ENCODE measurements around the gene COL21A1. TPM values are rescaled to one million over a fixed set of nuclear protein-coding genes. Genes with fewer than 3 reads are reported as not detected.

Gene COL21A1
- total RNA-seq, 1 donor from 2014 or later = 95.0 TPM

DNA sequence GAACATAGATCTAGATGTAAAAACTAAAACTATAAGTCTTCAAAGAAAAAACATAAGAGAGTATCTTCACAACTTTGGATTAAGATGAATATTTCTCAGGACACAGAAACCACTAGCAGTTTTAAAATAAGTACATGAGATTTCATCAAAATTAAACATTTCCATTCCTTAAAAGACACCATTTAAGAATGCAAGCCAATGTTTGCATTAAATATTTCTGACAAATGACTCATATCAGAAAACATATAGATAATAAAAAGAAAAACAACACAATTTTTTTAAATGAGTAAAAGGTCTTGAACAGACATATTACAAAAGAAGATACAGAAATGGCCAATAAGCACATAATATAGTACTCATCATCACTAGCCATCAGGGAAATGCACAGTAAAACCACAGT is 59.7 kb downstream of the COL21A1 start:
- DNase-seq = no peak

GRCh38 chr6:56176741-56177140 is 70.6 kb downstream of the COL21A1 start:
- DNase-seq = no peak

DNA sequence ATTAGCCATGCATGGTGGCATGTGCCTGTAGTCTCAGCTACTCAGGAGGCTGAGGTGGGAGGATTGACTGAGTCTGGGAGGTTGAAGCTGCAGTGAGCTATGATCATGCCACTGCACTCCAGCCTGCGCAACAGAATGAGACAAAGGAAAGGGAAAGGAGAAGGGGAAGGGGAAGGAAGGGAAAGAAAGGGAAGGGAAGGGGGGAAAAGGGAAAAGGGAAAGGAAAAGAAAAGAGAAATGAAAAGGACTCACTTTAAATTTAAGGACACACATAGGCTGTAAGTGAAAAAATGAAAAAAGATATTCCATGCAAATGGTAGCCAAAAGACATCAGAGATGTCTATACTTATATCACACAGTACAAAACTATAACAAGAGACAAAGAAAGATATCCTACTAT is 74.2 kb downstream of the COL21A1 start:
- DNase-seq = no peak

- no peak for DNase-seq
Observed at GRCh38 chr6:56172144-56172543, 75.2 kb downstream of the COL21A1 start.

- no peak for DNase-seq
Observed at GRCh38 chr6:56169366-56169765, 78.0 kb downstream of the COL21A1 start.

DNA sequence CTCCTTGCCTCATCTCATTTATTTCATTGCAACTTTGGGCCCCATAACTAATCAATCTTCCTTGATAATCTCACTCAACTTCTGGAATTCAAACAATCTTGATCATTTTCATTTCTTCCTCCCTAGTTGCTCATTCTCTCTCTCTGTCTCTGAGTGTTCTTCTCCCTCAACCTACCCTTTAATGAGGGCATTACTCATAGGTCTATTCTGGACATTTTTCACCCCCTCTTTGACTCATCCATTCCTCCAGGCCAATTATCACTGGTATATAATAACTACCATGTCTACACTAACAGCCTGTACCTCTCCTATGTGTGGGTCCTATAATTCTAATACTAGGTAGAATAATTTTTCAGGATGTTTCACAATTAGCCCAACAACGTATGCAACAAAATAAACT is 78.8 kb downstream of the COL21A1 start:
- DNase-seq = no peak

DNA sequence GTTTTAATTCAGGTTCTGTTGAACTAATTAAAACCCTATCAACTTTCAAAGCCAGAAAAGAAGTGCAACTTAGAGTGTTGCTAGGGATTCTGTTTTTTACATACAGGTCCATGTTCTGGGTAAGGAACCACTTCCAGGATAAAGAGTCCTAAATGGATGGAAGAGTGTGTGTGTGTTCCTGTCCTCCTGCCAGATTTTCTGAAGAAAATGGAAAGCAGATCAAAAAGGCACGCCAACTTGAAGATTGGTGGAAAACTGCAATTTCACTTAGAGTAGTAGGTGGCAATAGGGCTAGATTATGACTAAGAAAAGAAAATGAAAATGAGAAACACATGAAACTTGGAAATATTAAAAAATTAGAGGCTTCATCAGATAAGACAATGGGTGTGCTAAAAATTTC is 85.3 kb downstream of the COL21A1 start:
- peak; percentile 20 for DNase-seq

GRCh38 chr6:56160489-56160888 is 86.9 kb downstream of the COL21A1 start:
- no peak for DNase-seq

DNA sequence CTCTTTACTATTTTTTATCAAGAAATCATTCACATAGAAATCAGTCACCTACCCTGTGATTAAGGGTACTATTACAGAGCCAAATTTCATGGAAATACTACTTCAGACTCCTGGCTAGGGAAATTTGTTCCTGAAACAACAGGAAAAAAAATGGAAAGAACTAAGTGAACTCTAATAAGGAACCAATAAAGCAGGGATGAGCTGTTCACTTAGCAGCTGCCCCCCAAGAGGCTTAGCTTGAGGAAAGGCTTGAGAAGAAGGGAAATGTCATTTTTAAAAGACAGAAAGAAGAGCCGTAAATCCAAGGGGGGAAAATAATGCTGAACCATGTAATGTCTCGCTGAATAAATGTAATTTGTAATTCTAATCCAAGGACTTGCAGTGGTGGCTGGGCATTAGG is 88.8 kb downstream of the COL21A1 start:
- DNase-seq = no peak

DNA sequence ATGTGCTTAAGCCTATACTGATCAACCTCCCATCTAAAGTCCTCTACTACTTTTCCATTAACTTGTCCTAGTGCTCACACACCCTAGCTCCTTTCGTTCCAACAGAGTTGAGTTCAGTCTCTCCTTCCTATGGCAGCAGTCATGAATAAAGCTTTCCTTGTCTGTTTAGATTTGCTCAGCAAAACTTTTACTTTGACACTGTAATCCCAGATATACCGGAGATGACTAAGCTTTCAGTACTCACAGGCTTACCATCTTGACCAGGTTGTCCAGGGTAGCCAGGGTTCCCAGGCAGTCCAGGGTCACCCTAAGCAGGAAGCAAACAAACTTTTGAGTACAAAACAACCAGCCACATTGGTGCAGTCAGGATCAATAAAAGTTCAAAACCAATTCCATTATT is 90.7 kb downstream of the COL21A1 start:
- DNase-seq = no peak

- no peak for DNase-seq
Observed at GRCh38 chr6:56155634-56156141, 91.7 kb downstream of the COL21A1 start.

- DNase-seq = no peak
Observed at GRCh38 chr6:56154076-56154475, 93.3 kb downstream of the COL21A1 start.

GRCh38 chr6:56152611-56153010 is 94.8 kb downstream of the COL21A1 start:
- DNase-seq = no peak

DNA sequence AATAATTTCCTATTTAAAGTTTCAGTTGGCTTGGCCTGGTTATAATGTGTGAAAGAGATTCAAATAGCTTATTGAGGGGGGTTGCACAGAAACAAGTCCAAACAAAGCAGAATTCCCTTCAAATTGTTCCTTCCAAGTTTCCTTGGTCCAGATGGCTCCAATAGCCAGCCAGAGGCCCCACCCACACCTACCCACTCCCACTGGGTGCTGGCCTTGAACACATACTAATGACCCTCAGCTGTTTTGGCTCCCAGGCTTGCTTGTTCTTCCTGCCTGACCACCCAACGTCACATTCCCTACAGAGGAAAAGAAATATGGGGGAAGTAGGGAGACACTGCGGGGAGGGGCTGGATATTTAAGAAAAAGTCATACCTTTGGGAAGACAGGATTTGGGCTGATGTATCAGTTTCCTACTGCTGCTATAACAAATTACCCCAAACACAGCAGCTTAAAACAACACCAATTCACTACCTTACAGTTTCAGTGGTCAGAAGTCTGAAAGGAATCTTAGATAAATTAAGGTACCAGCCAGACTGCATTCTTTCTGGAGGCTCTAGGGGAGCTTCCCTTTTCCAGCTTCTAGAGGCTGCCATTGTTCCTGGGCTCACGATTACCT is 95.7 kb downstream of the COL21A1 start:
- peak; percentile 16 for DNase-seq

DNA sequence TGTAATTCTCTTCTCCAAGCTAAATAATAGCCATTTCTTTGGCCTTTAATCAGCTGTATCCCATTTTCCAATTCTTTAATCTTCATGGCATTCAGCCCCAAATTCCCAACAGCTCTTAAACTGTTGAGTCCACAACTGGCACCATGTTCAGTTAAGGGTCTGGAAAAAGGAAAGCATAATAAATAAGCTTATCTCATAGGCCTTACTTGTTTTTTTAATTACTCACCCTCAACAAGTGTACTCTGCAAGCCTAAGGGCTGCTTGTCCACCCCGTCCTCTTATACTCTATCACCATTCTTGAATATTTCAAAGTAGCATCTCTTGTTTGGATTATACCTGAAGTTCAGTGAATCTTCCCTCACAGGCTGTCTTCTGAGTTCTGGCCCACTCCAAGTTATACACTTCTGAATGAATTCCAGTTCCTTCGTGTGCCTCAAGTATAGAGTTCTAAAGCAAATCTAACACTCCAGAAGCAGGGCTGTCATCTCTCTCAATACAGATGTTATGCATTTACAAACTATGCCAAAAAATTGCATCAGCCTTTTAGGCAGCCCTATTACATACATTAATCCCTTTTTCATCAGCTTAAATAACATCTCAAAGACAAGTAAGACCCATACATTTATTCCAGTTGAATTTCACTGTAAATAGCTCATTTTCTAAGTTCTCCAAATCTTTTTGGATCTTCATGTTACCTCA is 98.7 kb downstream of the COL21A1 start:
- DNase-seq = peak; percentile 66

- DNase-seq = no peak
Observed at GRCh38 chr6:56147766-56148165, 99.6 kb downstream of the COL21A1 start.

GRCh38 chr6:56146086-56146485 is 101.3 kb downstream of the COL21A1 start:
- peak; percentile 22 for DNase-seq

DNA sequence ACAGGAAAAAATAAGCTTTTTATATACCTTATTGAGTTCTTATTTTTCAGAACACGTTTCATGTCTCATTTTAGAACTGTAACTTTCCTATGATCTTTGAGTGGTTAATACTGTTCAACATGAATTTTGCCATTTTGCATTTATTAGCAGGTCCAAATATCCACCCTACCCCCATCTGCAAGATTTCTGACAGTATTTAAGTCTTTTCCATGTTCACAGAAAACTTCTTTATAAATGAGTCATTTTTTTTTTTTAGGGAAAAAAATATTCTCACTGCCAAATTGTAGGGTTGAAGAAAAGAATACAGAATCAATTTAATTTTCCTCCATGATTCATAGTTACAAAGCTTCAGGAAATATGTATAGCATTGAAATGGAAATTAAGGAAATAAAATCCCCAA is 101.8 kb downstream of the COL21A1 start:
- DNase-seq = no peak

GRCh38 chr6:56144538-56145324 is 102.6 kb downstream of the COL21A1 start:
- no peak for DNase-seq

DNA sequence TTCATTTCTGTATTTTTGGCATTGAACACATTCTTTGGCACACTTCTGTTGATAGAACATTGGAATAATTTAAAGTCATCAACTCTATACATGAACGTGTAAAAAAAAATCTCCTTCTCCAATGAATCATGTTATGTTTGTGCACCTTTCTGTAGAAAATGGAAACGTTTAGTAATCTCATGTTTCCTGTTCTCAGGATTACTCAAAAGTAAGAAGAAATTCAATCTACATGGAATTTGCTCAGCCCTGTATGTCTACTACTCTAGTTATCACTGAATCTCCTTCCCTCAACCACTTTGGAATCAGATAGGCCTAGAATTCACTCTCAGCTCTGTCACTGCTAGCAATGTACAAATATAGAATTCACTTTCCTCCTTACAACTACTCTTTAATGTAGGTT is 103.6 kb downstream of the COL21A1 start:
- DNase-seq = no peak

DNA sequence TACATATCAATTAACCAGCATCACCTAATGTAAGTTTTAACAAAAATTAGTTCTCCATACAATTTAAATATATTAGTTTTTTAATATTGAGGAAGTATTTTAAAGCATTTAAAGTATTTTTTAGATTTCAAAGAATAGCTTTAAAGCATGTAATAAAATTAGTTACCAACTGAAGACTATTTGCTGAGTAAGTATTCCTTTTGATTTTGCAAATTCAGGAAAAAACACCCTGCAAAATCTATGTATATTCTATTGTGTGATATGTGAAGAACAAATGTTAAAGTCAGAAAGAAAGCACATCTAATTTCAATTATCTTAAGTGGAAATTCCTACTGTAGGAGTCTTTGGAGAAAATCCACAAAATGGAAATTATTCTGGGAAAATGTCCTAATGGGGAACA is 107.3 kb downstream of the COL21A1 start:
- no peak for DNase-seq

- DNase-seq = no peak
Observed at GRCh38 chr6:56115715-56116114, 131.7 kb downstream of the COL21A1 start.

GRCh38 chr6:56109149-56109548 is 138.2 kb downstream of the COL21A1 start:
- DNase-seq = no peak
